GM19099 (cell line): ENCODE data around the gene MISP.

Experiments used
- POLR2A ChIP-seq: IDR thresholded peaks from 3 replicates; pipeline ENCODE4 v1.6.1; 2011; ENCODE audit warnings: low read depth; ENCODE audit not compliant: insufficient read length; ENCODE audit errors: extremely low read depth

The MISP gene

GRCh38 chr19:813219-814151 lies 62.6 kb downstream of the MISP start:
- TF ChIP-seq POLR2A = no peak
